Measurements from ENCODE around the gene IMP3. TPM values are rescaled to one million over a fixed set of nuclear protein-coding genes. Genes with fewer than 3 reads are reported as not detected.

The IMP3 gene
- total RNA-seq, 4 donors from 2014 or later = 139 to 273 (median 180) TPM

DNA sequence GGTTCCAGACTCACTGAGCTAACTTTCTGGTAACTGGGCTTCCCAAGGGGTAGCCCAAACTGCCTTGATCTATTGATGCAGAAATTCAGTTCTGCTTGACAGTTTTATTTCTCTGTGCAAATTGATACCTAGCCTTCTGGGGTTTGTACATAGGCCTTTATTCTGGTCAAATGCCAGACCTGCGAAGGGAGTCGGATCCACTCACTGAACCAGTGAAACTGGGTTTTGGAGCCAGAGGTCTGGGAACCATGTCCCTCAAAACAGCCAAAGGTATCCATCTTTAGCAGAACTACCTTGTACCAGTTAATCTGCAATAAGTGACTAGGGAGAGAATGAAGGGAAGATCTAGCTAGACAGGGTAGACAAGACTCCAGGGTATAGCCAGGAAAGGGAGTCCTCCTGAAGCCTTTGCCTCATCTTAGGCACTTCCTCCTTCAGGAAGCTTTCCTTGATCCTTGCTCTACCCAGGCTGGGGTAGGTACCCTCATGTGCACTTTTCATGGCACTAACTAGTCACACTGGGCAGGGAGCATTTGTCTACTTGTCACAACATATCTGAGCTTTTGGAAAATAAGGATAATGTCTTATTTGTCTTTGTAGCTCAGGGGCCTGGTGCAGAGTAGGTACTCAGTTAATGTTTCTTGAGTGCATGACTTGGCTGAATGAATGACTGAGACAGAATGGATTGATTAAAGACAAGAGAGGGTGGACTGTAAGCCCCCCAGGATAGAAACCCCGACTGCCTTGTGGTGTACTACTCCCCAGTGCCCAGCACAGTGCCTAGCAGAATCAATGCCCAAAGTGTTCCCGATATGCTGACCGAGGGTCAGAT is 6.3 kb upstream of the IMP3 start:
- peaks cover 48% of the 10 kb centered on the region for H3K4me1 ChIP-seq
- DNase-seq (ENCODE audit: low spot score in 2 of 2) = no peak
- H3K27me3 ChIP-seq = no peaks in the 10 kb centered on the region
- H3K4me3 ChIP-seq = peak overlapping the region; percentile 87
- H3K9me3 ChIP-seq = no peaks in the 10 kb centered on the region
- H3K27ac ChIP-seq = peak overlapping the region; percentile 96
- H3K36me3 ChIP-seq = no peaks in the 10 kb centered on the region
- WGBS = 29% methylated on average over 3 of the region's 5 CpGs
- TF ChIP-seq, protein P1, sequence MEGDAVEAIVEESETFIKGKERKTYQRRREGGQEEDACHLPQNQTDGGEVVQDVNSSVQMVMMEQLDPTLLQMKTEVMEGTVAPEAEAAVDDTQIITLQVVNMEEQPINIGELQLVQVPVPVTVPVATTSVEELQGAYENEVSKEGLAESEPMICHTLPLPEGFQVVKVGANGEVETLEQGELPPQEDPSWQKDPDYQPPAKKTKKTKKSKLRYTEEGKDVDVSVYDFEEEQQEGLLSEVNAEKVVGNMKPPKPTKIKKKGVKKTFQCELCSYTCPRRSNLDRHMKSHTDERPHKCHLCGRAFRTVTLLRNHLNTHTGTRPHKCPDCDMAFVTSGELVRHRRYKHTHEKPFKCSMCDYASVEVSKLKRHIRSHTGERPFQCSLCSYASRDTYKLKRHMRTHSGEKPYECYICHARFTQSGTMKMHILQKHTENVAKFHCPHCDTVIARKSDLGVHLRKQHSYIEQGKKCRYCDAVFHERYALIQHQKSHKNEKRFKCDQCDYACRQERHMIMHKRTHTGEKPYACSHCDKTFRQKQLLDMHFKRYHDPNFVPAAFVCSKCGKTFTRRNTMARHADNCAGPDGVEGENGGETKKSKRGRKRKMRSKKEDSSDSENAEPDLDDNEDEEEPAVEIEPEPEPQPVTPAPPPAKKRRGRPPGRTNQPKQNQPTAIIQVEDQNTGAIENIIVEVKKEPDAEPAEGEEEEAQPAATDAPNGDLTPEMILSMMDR (IDR thresholded peaks at IDR 0.05) = no peak
- no peak for TF ChIP-seq EP300 (IDR thresholded peaks at IDR 0.05)
- TF ChIP-seq POLR2AphosphoS5 (IDR thresholded peaks at IDR 0.05) = no peak
- TF ChIP-seq POLR2A (IDR thresholded peaks at IDR 0.05) = no peak

- H3K36me3 ChIP-seq = no peaks in the 10 kb centered on the region
- WGBS = 72% methylated on average over 2 of the region's 2 CpGs
- peaks cover 40% of the 10 kb centered on the region for H3K4me1 ChIP-seq
- H3K4me3 ChIP-seq = no peak overlapping the region
- no peaks in the 10 kb centered on the region for H3K9me3 ChIP-seq
- H3K27me3 ChIP-seq = no peaks in the 10 kb centered on the region
- H3K27ac ChIP-seq = no peak overlapping the region
- DNase-seq (ENCODE audit: low spot score in 2 of 2) = no peak
- no peak for TF ChIP-seq EP300 (IDR thresholded peaks at IDR 0.05)
- TF ChIP-seq, protein P1 (IDR thresholded peaks at IDR 0.05) = no peak
- no peak for TF ChIP-seq POLR2A (IDR thresholded peaks at IDR 0.05)
- no peak for TF ChIP-seq POLR2AphosphoS5 (IDR thresholded peaks at IDR 0.05)
These were observed 4.4 kb upstream of the IMP3 start for GRCh38 chr15:75644376-75644775.

DNA sequence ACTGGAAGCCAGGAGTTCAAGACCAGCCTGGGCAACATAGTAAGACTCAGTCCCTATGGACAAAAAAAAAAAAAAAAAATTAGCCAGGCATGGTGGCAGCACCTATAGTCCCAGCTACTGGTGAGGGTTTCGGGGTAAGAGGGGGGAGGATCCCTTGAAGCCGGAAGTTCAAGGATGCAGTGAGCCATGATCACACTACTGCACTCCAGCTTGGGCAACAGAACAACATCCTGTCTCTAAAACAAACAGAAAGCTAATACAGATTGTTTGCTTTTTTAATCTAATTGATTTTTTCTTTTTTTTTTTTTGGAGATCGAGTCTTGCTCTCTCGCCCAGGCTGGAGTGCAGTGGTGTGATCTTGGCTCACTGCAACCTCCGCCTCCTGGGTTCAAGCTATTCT is 1.6 kb upstream of the IMP3 start:
- DNase-seq (ENCODE audit: low spot score in 2 of 2) = no peak
- WGBS = 84% methylated on average over 5 of the region's 5 CpGs
- no peak overlapping the region for H3K27ac ChIP-seq
- H3K9me3 ChIP-seq = no peaks in the 10 kb centered on the region
- H3K36me3 ChIP-seq = peaks cover 6% of the 10 kb centered on the region
- TF ChIP-seq, protein P1 (IDR thresholded peaks at IDR 0.05) = no peak
- TF ChIP-seq POLR2A (IDR thresholded peaks at IDR 0.05) = no peak
- TF ChIP-seq POLR2AphosphoS5 (IDR thresholded peaks at IDR 0.05) = no peak
- no peak for TF ChIP-seq EP300 (IDR thresholded peaks at IDR 0.05)
- H3K4me1 ChIP-seq = peaks cover 52% of the 10 kb centered on the region
- no peak overlapping the region for H3K4me3 ChIP-seq
- H3K27me3 ChIP-seq = no peaks in the 10 kb centered on the region

DNA sequence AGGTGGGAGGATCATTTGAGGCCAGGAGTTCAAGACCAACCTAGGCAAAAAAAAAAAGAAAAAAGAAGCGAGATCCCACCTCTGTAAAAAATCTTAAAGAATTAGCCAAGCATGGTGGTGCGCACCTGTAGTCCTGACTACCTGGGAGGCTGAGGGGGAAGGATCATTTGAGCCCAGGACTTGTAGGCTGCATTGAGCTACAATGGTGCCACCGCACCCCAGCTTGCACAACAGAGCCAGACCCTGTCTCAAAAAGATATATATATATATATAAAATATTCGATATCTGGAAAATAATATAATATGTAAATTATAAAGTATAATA is 1.1 kb upstream of the IMP3 start:
- DNase-seq (ENCODE audit: low spot score in 2 of 2) = no peak
- Histone ChIP-seq H3K4me3 (peak overlapping the region; percentile 85), H3K27ac (peak overlapping the region; percentile 96), H3K27me3 (no peaks in the 10 kb centered on the region), H3K4me1 (peaks cover 52% of the 10 kb centered on the region), H3K9me3 (no peaks in the 10 kb centered on the region), H3K36me3 (peaks cover 6% of the 10 kb centered on the region)
- TF ChIP-seq, protein P1 (IDR thresholded peaks at IDR 0.05) = no peak
- WGBS = 74% methylated on average over 4 of the region's 4 CpGs

- Histone ChIP-seq H3K4me3 (peak overlapping the region; percentile 85), H3K27ac (peak overlapping the region; percentile 96), H3K36me3 (peaks cover 6% of the 10 kb centered on the region), H3K4me1 (peaks cover 50% of the 10 kb centered on the region), H3K9me3 (no peaks in the 10 kb centered on the region), H3K27me3 (no peaks in the 10 kb centered on the region)
- 6% methylated on average over 15 of the region's 17 CpGs for WGBS
- peak in 1 of 2 donors; percentile 83 for DNase-seq (ENCODE audit: low spot score in 2 of 2)
- TF ChIP-seq POLR2A (IDR thresholded peaks at IDR 0.05) = no peak
- no peak for TF ChIP-seq EP300 (IDR thresholded peaks at IDR 0.05)
- TF ChIP-seq, protein P1 (IDR thresholded peaks at IDR 0.05) = no peak
- TF ChIP-seq POLR2AphosphoS5 (IDR thresholded peaks at IDR 0.05) = no peak
These were observed 607 bp upstream of the IMP3 start for GRCh38 chr15:75640483-75641178.
